Stomach (tissue), 4 donors: ENCODE measurements around the gene POLD4.

Source experiments
- CTCF ChIP-seq, 7 experiments: fragments of 450-650 bp in 4 of 7; fragments of 200-600 bp in 3 of 7; sonication (generic) in 3 of 7; IDR thresholded peaks; one replicate each; pipeline ENCODE4 v1.5.1; 2016 to 2019; ENCODE audit warnings: antibody characterized with exemption in 7 of 7, control low read depth in 2 of 7, mild to moderate bottlenecking in 1 of 7
- POLR2AphosphoS5 ChIP-seq, 3 donors: sonication (generic); formaldehyde crosslinking; IDR thresholded peaks; one replicate each; pipeline ENCODE4 v1.6.1; 2016; ENCODE audit warnings: antibody characterized with exemption in 3 of 3

- TF ChIP-seq CTCF (IDR thresholded peaks at IDR 0.05) (no peak), POLR2AphosphoS5 (IDR thresholded peaks at IDR 0.05) (no peak)
Measured at GRCh38 chr11:67367761-67368227, 14.4 kb upstream of the POLD4 start.
